Activated naive CD8-positive, alpha-beta T cell treated with anti-CD3 and anti-CD28 coated beads, Interleukin-2, amount 10 ng/mL, durations not matched to agents 7 days and 5 days (primary cell): ENCODE results near the gene IFNA8. TPM values are rescaled to one million over a fixed set of nuclear protein-coding genes. Genes with fewer than 3 reads are reported as not detected.
"Not testable (repeated sequence)": the region's sequence is repeated elsewhere in the genome, so short reads cannot be mapped to it uniquely, and the experiment has no call there.

Experiments used
- ATAC-seq: fragments of 150-1000 bp; cut with Tn5 transposase; one replicate; pipeline ENCODE4 v1.10.0; 2021; ENCODE audit warnings: low read depth, moderate library complexity
- POLR2A ChIA-PET: fragments of 350-600 bp; sonication (Branson Sonifier 250); formaldehyde crosslinking; loops from one replicate; lab custom pipeline; 2021; ENCODE audit warnings: antibody characterized with exemption; lab: Charles Lee
- DNase-seq: peaks from one replicate; pipeline ENCODE4 v3.0.0; 2021
- H3K27ac Mint-ChIP-seq: one replicate; pipeline ENCODE4 v1.8.0; 2022; ENCODE audit warnings: mild to moderate bottlenecking, mixed read lengths
- H3K27me3 Mint-ChIP-seq: one replicate; pipeline ENCODE4 v1.8.0; 2022; ENCODE audit warnings: mild to moderate bottlenecking, moderate library complexity, mixed read lengths
- H3K36me3 Mint-ChIP-seq: one replicate; pipeline ENCODE4 v1.8.0; 2021; ENCODE audit warnings: mild to moderate bottlenecking, mixed read lengths
- H3K4me1 Mint-ChIP-seq: one replicate; pipeline ENCODE4 v1.8.0; 2021; ENCODE audit warnings: mixed read lengths
- H3K4me3 Mint-ChIP-seq: one replicate; pipeline ENCODE4 v1.8.0; 2022; ENCODE audit warnings: mild to moderate bottlenecking, moderate library complexity, mixed read lengths
- H3K9me3 Mint-ChIP-seq: one replicate; pipeline ENCODE4 v1.8.0; 2021; ENCODE audit warnings: mixed read lengths
- total RNA-seq, 2 experiments: library from RNA; stranded (reverse); gene quantifications; one replicate each; pipeline ENCODE4 v1.2.3, GENCODE V29; 2021

The IFNA8 gene
- total RNA-seq, 2 experiments from 2014 or later = not detected

GRCh38 chr9:21440139-21440538, 31.2 kb downstream of the IFNA8 start, which contains the start of gene IFNA1:
IFNA1 (plus strand) TSS chr9:21440439; CDS start chr9:21440508, 69 bp downstream.
- Mint-ChIP-seq H3K9me3 (no peaks in the 10 kb centered on the region), H3K27ac (no peak within 1 kb of the TSS), H3K4me1 (peaks cover 15% of the 10 kb centered on the region), H3K27me3 (peaks cover 3% of the 10 kb centered on the region), H3K4me3 (no peak within 1 kb of the TSS), H3K36me3 (no peaks in the 10 kb centered on the region)
- ATAC-seq (no peak), DNase-seq (no peak)
- POLR2A ChIA-PET = no interaction called here

- H3K4me1 Mint-ChIP-seq = peaks cover 15% of the 10 kb centered on the region
- no peaks in the 10 kb centered on the region for H3K9me3 Mint-ChIP-seq
- H3K27ac Mint-ChIP-seq = peak overlapping the region; percentile 78
- DNase-seq (no peak), ATAC-seq (peak; percentile 88)
- POLR2A ChIA-PET = interaction anchor here (0.6 to 1.0 kb wide), 3 partner anchors 9 to 359 kb away, joined by 3 read pairs; partner anchors contain the start of gene MTAP
- H3K27me3 Mint-ChIP-seq = peaks cover 9% of the 10 kb centered on the region
- H3K4me3 Mint-ChIP-seq = peak overlapping the region; percentile 74
- no peaks in the 10 kb centered on the region for H3K36me3 Mint-ChIP-seq
Measured at GRCh38 chr9:21443849-21444625, 35.1 kb downstream of the IFNA8 start.

- DNase-seq, POLR2A ChIA-PET, H3K36me3 Mint-ChIP-seq, ATAC-seq, H3K27ac Mint-ChIP-seq, H3K4me1 Mint-ChIP-seq, H3K9me3 Mint-ChIP-seq, H3K4me3 Mint-ChIP-seq: not testable (repeated sequence)
- peaks cover 19% of the 10 kb centered on the region for H3K27me3 Mint-ChIP-seq
Measured at GRCh38 chr9:21449312-21449711, 40.4 kb downstream of the IFNA8 start.

GRCh38 chr9:21450733-21451394, 41.9 kb downstream of the IFNA8 start:
- Mint-ChIP-seq H3K36me3 (no peaks in the 10 kb centered on the region), H3K4me3 (no peak overlapping the region), H3K27ac (no peak overlapping the region), H3K4me1 (peaks cover 3% of the 10 kb centered on the region), H3K27me3 (peaks cover 20% of the 10 kb centered on the region), H3K9me3 (no peaks in the 10 kb centered on the region)
- POLR2A ChIA-PET = no interaction called here
- ATAC-seq (no peak), DNase-seq (no peak)

GRCh38 chr9:21452681-21453080, 43.8 kb downstream of the IFNA8 start:
- no peaks in the 10 kb centered on the region for H3K36me3 Mint-ChIP-seq
- no peak for ATAC-seq
- no peak overlapping the region for H3K4me3 Mint-ChIP-seq
- peaks cover 26% of the 10 kb centered on the region for H3K27me3 Mint-ChIP-seq
- no peak for DNase-seq
- H3K9me3 Mint-ChIP-seq = no peaks in the 10 kb centered on the region
- no peak overlapping the region for H3K27ac Mint-ChIP-seq
- peaks cover 3% of the 10 kb centered on the region for H3K4me1 Mint-ChIP-seq
- POLR2A ChIA-PET = no interaction called here

- Mint-ChIP-seq H3K9me3 (no peaks in the 10 kb centered on the region), H3K4me1 (peaks cover 3% of the 10 kb centered on the region), H3K4me3 (no peak overlapping the region), H3K27ac (no peak overlapping the region), H3K36me3 (no peaks in the 10 kb centered on the region), H3K27me3 (peaks cover 24% of the 10 kb centered on the region)
- POLR2A ChIA-PET = interaction anchor here (1.1 kb wide), 1 partner anchor 10 kb away, joined by 3 read pairs; no protein-coding TSS in a partner anchor
- ATAC-seq (no peak), DNase-seq (no peak)
Measured at GRCh38 chr9:21454149-21454548, 45.2 kb downstream of the IFNA8 start.

GRCh38 chr9:21455320-21455719, 46.4 kb downstream of the IFNA8 start:
- DNase-seq = no peak
- POLR2A ChIA-PET = no interaction called here
- Mint-ChIP-seq H3K4me1 (peaks cover 3% of the 10 kb centered on the region), H3K36me3 (no peaks in the 10 kb centered on the region), H3K4me3 (no peak overlapping the region), H3K9me3 (no peaks in the 10 kb centered on the region), H3K27me3 (peaks cover 24% of the 10 kb centered on the region), H3K27ac (no peak overlapping the region)
- ATAC-seq = peak; percentile 73

Other genes starting within 250 kb of the IFNA8 start
- not detected for gene IFNA21, start 242.5 kb upstream of the IFNA8 start, total RNA-seq
- gene IFNA4, start 221.5 kb upstream of the IFNA8 start, total RNA-seq = not detected
- gene IFNA7, start 206.9 kb upstream of the IFNA8 start, total RNA-seq = not detected
- gene IFNA10, start 202.0 kb upstream of the IFNA8 start, total RNA-seq = not detected
- gene IFNA16, start 191.8 kb upstream of the IFNA8 start, total RNA-seq = not detected
- not detected for gene IFNA17, start 180.9 kb upstream of the IFNA8 start, total RNA-seq
- gene IFNA14, start 169.1 kb upstream of the IFNA8 start, total RNA-seq = not detected
- gene IFNA5, start 103.8 kb upstream of the IFNA8 start, total RNA-seq = under 1 TPM in 1 of 2 experiments, not detected in 1; 0.31 TPM
- 10 to 100 TPM; 27.9 to 29.4 TPM for gene KLHL9, start 73.7 kb upstream of the IFNA8 start, total RNA-seq
- gene IFNA6, start 58.2 kb upstream of the IFNA8 start, total RNA-seq = not detected
- not detected for gene IFNA13, start 41.1 kb upstream of the IFNA8 start, total RNA-seq
- gene IFNA2, start 23.7 kb upstream of the IFNA8 start, total RNA-seq = not detected
- not detected for gene IFNA1, start 31.3 kb downstream of the IFNA8 start, total RNA-seq
- under 1 TPM; 0.20 to 0.61 TPM for gene IFNE, start 73.2 kb downstream of the IFNA8 start, total RNA-seq